Measurements from ENCODE around the gene PAWR.
"Not testable (repeated sequence)": the region's sequence is repeated elsewhere in the genome, so short reads cannot be mapped to it uniquely, and the experiment has no call there.

The PAWR gene

DNA sequence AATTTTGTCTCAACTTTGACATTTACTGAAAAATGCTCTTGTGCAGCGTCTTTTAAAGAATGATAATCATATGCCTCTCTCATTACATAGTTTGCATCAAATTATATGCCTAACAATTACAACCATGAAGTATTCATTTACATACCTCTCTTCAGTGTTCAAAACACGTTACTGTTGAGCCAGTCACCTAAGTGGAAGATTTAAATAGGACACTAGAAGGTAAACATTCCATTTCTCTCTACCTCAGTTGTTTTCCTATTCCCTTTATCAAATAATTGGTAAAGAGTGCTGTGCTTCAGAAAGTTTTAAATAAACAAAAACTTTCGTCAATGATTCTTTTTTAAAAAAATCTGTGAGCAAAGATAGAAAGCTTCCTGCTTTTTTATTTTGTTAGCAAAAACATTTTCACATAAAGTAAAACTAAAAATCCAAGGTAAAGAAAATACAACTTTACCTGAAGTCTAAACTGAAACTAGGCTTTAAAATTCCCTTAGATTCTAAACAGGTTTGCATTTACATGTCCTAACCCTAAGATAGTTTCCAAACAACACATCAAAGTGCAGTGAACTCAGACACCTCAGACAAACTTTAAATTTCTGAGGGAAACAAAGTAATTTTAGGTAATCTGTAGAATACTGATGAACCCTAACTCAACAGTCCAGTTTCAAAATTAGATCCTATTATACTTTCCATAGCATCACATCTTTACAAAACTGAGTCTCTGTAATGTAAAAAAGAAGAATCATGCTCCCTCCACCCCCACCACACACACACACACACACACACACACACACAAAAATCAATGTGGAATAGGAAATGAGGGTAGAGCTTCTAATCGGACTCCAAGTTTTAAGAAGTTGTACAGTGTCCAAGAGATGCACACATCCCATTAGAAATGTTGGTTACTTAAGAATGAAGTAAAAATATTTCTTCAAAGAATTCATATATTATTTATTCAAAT lies 46.2 kb downstream of the PAWR start:
- no peak for DNase-seq

DNA sequence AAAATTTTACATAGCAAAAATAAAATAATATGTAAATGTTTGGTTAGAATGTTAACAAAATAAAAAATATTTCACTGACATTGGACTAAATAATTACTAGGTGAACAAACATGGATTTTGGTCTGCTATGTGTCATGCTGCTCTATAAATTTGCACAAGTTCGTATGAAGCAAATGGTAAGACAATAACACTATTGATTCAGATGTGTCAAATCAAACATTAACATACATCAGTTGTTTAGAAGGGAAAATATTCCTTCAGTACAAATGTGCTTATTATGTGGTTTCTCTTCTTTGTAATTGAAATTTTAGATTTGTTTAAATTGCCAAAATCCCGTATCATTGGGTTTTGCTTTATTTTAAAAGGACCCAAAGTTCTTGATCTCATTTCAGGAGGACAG lies 46.9 kb downstream of the PAWR start:
- no peak for DNase-seq

DNA sequence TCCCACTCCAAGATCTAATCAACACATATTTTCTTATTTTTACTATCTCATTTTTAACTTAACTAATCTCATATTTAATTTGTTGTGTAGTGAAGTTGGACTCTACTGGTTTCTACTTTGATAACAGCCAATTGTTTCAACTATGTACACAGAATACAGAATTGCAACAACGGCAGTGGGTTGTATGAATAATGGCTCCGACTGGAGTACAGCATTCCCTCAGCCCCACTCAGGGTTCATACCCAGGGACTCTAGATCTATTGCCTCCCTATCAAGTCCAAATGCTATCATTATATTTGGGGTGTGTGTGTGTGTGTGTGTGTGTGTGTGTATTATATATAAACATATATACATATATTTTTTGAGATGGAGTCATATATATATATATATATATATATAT lies 52.3 kb downstream of the PAWR start:
- no peak for DNase-seq

DNA sequence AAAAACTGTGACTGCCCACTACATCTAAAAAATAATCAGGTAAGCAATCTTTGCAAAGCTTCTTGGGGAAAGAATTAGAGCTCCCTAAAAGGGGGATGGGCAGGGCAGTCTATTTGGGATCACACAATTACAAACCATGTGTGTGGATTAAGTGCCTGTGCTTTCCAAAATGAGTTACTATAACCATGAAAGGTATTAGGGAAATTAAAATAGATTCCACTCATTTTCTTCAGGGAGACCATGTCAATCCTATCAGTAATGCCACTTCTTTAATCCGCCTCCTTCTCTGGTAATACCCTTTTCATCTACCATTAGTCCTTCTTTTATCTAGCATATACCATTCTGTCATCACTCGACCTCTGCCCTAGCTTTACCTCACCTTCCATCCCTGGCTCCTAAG lies 53.7 kb downstream of the PAWR start:
- DNase-seq, result no peak

DNA sequence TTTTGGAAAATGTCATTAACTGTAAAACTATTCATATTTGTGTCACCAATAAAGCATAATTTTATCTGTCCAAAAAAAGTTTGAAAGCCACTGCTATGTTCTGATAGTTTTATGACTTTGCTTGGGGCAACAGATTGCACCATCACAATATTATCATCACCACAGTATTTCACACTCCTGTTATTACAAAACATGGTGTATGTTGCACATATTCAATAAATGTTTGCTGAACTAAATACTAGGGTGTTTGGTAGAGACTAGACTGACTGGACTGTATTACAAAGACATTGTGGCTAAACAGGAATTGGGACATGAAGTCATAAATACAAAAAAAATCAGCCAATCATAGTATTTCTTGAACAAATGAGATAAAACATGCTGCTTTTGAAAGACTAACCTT lies 55.1 kb downstream of the PAWR start:
- no peak for DNase-seq

DNA sequence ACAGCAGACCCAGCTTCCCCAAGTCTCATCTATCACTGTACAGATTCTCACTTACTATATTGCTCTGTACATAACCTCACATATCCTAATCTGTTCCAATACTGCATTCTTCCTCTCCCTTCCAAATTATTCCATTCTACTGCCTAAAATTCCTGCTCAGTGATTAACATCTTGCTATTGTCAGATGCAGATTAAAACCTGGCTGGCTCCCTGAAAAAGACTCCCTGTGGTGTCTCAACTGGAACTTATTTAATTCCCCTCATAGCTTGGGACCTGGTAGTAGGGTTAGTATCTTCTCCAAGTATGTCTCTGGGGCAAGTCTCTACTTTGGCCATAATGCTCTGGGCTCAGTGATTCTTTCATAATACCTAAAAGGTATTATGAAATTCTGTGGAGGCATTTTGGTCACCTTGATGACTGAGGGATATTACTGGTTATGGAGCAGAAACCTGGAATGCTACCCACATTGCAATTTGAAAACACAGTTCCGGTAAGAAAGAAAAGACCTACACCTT lies 55.8 kb downstream of the PAWR start:
- no peak for DNase-seq

DNA sequence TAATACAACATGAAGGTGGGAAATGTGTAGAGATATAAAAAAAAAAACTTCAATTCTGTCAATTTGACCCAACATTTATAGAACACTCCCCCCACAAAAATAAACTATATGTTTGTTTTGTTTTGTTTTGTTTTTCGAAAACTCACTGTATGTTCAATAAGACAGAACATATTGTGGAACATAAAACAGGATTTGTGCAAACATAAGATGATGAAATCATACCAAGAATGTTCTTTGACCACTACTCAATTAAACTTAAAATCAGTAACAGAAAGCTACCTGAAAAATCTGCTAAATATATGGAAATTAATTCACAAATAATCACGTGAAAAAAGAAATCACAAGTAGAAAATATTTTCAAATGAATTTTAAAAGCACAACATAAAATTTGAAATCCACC lies 61.2 kb downstream of the PAWR start:
- DNase-seq, result no peak

DNA sequence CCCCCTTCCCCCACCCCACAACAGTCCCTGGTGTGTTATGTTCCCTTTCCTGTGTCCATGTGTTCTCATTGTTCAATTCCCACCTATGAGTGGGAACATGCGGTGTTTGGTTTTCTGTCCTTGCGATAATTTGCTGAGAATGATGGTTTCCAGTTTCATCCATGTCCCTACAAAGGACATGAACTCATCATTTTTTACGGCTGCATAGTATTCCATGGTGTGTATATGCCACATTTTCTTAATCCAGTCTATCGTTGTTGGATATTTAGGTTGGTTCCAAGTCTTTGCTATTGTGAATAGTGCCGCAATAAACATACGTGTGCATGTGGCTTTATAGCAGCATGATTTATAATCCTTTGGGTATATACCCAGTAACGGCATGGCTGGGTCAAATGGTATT lies 64.0 kb downstream of the PAWR start:
- not testable (repeated sequence) for DNase-seq

DNA sequence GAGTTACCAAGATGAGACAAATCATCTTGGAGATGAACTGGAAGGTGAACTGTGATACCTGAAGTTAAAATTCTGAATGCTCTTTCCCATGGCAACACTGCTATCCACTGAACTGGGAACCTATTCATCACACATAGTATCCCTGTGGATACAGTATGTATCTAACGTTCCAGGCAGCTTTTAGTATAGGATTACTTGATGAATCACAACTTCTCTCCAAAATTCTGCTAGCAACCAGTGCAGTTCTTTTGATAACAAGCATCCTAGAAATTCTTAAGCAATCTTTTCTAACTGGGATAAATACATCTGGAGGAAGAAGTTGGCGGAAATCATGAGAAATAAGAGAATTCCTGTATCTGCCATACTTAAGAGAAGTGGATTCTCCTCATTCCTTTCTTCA lies 66.4 kb downstream of the PAWR start:
- no peak for DNase-seq

DNA sequence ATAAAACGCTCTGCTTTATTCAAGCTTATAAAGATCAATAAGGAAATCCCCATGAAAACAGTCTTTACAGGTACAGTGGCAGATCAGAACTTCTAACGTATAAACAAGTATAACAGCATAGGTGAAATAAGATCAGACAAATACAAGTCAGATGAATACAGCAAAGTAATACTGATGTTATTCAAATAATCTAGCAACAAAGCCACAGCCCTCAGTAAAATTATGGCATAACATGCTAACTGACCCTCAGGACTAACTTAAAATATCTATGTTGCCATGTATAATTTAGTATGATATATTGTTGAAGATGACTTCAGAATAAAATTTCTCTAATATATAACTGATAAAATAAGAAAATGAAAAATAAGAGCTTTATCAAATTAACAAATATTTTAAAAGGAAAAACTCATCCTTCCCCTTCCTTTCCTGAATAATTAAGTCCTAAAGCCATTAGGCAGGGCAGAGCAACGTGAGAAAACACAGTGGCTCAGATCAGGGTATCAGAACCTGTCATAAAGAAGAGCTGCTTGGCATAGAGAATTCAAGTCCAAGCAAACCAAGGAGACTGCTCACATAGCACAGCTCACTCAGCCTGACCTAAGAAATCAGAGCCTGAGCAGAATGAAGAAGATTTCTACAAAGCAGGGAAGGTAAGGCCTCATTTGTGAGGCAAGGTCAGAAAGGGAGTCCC lies 70.7 kb downstream of the PAWR start:
- DNase-seq, result no peak

DNA sequence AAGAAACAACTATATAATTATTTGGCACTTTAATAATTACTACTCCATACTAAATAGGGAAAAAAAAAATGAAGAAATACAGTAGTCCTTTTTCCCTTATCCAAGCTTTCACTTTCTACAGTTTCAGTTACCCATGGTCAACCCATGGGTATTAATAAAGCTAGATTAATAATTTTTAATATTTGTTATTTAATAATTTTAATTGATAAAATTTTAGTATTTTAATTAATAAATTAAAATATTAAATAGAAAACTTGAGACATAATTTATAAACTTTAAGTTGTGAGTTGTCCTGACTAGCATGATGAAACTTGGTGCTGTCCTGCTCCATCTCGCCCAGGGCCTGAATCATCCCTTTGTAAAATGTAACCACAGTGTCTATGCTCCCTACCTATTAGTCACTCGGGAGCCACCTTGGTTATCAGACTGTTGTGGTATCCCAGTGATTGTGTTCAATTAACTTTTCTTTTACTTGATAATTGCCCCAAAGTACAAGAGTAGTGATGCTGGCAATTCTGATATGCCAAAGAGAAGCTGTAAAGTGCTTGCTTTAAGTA lies 71.8 kb downstream of the PAWR start:
- no peak for DNase-seq

DNA sequence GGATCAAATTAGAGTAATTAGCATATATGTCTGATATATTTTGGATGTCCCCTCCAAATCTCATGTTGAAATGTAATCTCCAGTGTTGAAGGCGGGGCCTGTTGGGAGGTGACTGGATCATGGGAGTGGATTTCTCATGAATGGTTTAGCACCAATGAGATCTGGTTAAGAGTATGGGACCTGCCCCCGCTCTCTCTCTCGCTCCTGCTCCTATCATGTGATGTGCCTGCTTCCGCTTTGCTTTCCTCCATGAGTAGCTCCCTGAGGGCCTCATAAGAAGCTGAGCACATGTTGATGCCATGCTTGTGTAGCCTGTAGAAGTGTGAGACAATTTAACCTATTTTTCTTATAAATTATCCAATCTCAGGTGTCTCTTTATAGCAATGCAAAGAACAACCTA lies 73.1 kb downstream of the PAWR start:
- DNase-seq, result no peak

DNA sequence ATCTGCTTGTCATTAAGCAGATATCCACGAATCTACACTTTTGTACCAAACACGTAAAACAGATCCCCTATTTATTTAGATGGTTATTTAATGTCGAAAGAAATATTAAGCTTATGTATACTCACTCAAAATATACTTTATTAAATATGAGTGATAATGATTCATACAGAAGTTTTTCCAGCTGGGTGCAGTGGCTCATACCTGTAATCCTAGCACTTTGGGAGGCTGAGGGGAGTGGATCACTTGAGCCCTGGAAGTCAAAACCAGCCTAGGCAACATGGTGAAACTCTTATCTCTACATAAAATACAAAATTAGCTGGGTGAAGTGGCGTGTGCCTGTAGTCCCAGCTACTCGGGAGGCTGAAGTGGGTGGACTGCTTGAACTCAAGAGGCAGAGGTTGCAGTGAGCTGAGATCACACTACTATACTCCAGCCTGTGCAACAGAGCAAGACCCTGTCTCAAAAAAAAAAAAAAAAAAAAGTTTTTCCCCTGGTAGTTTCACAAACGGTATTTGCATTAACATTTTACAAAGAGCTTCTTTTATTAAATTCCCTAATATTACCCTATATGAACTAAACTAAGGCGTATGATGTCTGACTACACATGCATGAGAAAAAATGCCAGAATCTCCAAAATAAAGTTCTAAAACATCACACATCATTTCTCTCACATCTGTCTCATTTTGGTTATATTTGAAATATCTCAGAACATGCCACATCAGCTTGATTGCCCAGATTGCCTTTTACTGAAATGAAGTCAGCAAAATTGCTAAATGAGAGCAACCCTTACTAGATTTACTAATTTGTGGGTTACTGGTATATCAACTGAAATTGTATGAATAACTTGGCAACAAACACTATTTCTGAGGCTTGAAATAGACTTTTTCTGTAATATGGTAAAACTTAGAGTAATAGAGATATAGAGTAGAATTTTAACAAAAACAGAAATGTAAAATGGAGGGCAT lies 74.9 kb downstream of the PAWR start:
- no peak for DNase-seq

DNA sequence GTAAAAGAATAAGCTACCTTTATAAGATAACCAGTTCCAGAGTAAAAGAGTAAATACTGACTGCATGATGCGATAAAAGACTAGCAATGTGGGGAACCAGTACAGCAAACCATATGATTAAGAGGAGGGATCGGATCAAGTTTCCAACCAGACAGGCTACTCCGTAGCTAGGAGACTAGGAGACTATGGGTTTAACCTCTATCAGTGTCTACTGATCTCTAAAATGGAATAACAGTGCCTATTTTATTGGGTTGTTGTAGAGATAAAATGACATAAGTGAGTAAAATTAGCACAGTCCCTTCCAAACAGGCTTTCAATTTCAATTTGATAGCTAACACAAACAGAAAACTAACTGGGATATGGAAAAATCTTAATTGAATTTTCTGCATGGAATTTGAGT lies 76.0 kb downstream of the PAWR start:
- no peak for DNase-seq

DNA sequence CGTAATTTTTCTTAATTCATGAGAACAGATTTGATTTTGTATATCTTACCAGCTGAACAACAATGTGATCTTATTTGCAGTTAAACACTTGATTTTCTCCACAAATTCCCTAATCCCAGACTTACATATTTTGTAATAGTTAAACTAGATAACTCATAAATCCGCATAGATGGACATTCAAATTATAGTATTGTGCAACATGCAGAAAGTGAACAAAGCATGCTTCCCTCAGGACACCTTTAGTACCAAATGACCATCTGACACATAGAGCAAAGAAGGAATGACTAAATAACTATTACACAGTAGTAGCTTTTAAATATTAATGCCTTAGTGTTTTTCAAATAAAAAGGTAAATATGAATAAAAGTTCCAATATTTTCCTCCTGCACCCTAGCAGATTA lies 88.9 kb downstream of the PAWR start:
- no peak for DNase-seq

DNA sequence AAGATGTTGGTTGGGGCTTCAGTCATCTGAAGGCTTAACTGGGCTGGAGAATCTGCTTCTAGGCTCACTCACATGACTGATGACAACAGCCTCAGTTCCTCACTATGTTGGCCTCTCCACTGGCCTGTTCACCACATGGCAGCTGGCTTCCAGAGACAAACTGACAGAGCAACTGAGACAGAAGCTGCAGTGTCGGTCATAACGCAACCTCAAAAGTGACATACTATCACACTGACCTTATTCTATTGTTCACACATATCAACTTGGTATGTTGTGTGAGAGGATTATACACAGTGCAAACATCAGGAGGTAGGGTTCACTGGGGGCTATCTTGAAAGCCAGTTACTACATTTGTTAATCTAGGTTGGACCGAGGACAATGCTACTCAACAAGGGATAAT lies 92.9 kb downstream of the PAWR start:
- DNase-seq, result no peak

DNA sequence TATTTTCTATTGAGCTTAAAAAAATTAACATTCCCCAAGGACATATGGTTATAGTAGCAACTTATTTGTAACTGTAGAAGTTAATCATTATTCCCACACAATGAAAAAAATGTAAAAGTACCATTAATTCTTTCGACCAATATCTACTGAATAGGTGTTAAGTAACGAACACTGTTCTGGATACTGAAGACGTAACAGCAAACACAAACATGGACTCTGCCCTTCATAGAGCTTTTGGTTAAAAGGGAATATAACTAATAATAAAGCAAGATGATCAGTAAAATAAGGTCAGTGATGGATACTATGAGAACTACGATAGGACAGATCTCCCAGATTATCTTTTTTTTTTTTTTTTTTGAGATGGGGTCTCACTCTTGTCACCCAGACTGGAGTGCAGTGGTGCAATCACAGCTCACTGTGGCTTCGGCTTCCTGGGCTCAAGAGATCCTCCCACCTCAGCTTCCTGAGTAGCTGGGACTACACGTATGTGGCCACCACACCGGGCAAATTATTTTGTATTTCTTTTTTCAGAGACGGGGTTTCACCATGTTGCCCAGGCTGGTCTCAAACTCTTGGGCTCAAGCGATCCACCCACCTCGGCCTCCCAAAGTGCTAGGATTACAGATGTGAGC lies 93.9 kb downstream of the PAWR start:
- no peak for DNase-seq

DNA sequence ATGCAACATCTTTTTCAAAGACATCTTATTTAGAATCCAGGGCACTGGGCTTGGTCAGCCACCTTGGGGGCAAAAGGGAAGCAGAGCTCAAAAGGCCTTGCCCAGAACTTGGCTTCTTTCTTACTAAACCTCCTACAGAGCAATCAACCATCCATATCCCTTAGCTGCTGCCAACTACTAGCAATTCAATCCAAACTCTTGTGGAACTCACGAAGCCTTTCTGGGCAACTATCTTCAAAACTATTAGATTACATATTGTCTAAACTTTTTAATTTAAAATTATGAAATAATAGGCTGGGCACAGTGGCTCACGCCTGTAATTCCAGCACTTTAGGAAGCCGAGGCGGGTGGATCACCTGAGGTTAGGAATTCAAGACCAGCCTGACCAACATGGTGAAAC lies 95.5 kb downstream of the PAWR start:
- no peak for DNase-seq

DNA sequence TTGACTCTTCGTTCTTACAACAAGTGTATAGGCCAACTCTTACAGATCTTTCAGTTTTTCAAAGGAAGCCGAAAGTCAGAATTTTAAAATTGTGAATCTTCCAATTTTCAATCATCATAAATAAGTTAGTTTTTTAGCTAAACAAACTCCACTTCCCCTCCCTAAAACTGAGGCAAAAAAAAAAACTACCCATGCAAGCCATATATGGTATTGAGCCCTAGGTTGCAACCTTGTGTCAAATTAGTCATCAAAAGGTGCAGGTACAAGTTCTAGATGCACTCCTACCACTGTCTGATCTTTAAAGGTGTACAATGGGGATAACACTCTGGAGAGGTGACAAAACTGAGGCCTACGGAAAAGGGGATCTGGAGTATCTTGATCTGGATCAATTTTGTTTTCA lies 97.9 kb downstream of the PAWR start:
- no peak for DNase-seq

DNA sequence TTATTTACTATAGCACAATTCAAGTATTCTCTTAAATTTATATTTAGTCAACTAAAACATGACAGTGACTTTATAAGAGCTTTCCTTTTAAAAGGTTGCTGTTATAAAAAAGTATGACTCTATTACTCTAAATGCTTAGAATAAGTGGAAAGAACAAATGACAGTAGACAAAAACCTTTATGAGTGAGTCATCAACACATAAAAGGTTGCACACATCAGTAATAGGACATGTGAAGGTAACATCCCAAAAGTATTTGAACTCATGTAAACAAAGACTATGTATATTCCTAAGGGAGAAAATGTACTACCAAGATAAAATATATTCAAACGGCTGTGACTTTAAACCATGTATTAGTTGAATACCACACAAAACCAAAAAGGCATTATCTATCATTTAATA lies 98.8 kb downstream of the PAWR start:
- DNase-seq, result no peak

DNA sequence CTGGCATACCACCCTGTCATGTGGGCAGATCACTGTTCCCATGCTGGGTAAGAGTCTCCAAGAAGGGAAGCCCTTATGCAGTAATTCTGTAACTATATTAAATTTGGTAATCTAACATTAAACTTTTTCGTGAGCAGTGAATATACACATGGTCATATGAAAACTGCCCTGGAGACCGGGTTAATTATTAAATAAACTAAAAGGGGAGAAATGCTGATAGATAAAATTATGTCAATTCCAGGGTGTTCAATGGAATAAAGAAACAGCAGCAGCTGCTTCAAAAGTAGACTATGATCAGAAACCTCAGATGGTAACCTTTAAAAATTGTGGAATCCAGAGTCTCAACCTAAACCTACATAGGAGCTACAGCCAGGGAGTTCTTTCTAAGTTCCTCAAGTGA lies 100.0 kb downstream of the PAWR start:
- no peak for DNase-seq

DNA sequence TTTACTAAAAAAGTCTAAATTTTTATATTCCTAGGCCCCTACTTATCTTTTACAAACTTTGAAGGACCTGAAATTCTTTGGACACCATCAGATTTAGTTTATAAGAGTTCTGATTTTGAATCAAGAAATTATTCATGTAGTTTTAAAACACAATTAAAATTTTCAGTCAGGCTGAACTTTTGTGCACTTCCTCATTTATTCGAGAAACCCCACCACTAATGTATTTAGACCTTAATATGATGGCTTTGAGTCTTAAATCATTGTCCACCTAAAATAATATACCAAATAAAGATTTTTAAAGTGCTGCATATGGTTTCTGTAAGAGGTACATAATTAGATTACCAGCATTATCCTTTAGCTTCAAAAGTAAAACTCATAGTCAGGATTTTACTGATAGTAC lies 103.4 kb downstream of the PAWR start:
- no peak for DNase-seq
